GM19238 (cell line): ENCODE results near the gene KLHL40.

Source experiments
- DNase-seq: peaks from one replicate; pipeline ENCODE4 v3.0.0; 2011; ENCODE audit warnings: low spot score; ENCODE audit not compliant: insufficient read length

The KLHL40 gene

GRCh38 chr3:42739401-42740158 lies 54.2 kb downstream of the KLHL40 start:
- no peak for DNase-seq

- no peak for DNase-seq
Measured at GRCh38 chr3:42741796-42742195, 56.5 kb downstream of the KLHL40 start.
